Keratinocyte (primary cell): Measurements from ENCODE around the gene HSPG2.

Source experiments
- CTCF ChIP-seq, 3 experiments: IDR thresholded peaks in 1 of 3; conservative IDR thresholded peaks in 1 of 3; optimal IDR thresholded peaks in 1 of 3; 2 replicates in 2 of 3; 3 replicates in 1 of 3; pipeline versions ENCODE3 to v1.5.1; 2011; ENCODE audit warnings: low read length in 3 of 3, mild to moderate bottlenecking in 3 of 3, moderate library complexity in 2 of 3, control low read depth in 1 of 3, inconsistent platforms in 1 of 3; ENCODE audit not compliant: insufficient read depth in 2 of 3; ENCODE audit errors: extremely low read depth in 1 of 3
- EZH2 ChIP-seq: IDR thresholded peaks from one replicate; pipeline ENCODE4 v1.6.1; 2012; ENCODE audit warnings: inconsistent platforms, mild to moderate bottlenecking, low read length, moderate library complexity

- TF ChIP-seq CTCF (optimal IDR thresholded peaks at IDR 0.05 in 1 of 3, IDR thresholded peaks at IDR 0.05 in 1 of 3, conservative IDR thresholded peaks at IDR 0.05 in 1 of 3; ENCODE audit: extremely low read depth in 1 of 3, insufficient read depth in 2 of 3, low read length in 3 of 3) (no peak), EZH2 (no peak)
Observed at GRCh38 chr1:21950734-21951133, 13.6 kb upstream of the HSPG2 start.
